Caco-2 (cell line): ENCODE results near the gene ARHGEF9. TPM values are rescaled to one million over a fixed set of nuclear protein-coding genes. Genes with fewer than 3 reads are reported as not detected.

Experiments
- BruUV-seq: library from RNA; stranded (reverse); fragments of 400-500 nt; replicated peaks from 2 replicates; lab custom pipeline; 2021; lab: Mats Ljungman, UMichigan
- CTCF ChIA-PET: fragments of 300-600 bp; sonication (Branson Sonifier 250); formaldehyde crosslinking; loops from one replicate; lab custom pipeline; 2022; ENCODE audit warnings: antibody characterized with exemption; lab: Charles Lee
- POLR2A ChIA-PET: fragments of 300-600 bp; sonication (Branson Sonifier 250); formaldehyde crosslinking; loops from one replicate; lab custom pipeline; 2022; ENCODE audit warnings: antibody characterized with exemption; lab: Charles Lee
- DNase-seq, 2 experiments: peaks; one replicate each; pipeline versions ENCODE4 v3.0.0 to v3.0.0-alpha.2; 2020 to 2022
- H3K27me3 ChIP-seq: replicated peaks from 2 replicates; pipeline ENCODE4 v1.6.0; 2011; ENCODE audit warnings: low read length; ENCODE audit not compliant: control insufficient read depth, insufficient read depth
- H3K36me3 ChIP-seq: 2 replicates; pipeline ENCODE4 v1.5.1; 2011; ENCODE audit warnings: low read length; ENCODE audit not compliant: control insufficient read depth, insufficient read depth
- H3K4me1 ChIP-seq: fragments of 250-450 bp; sonication (Bioruptor Pico); 2 replicates; pipeline ENCODE4 v1.5.1; 2020; ENCODE audit warnings: mild to moderate bottlenecking
- H3K4me3 ChIP-seq: 2 replicates; pipeline ENCODE4 v1.5.1; 2011; ENCODE audit warnings: low read depth, mild to moderate bottlenecking, control low read depth, low read length
- H3K9me3 ChIP-seq: fragments of 250-450 bp; sonication (Bioruptor Pico); 2 replicates; pipeline ENCODE4 v1.5.1; 2020; ENCODE audit warnings: mild to moderate bottlenecking, moderate library complexity
- H3K27ac Mint-ChIP-seq: one replicate; pipeline ENCODE4 v1.8.0; 2022; ENCODE audit warnings: mixed read lengths; ENCODE audit not compliant: unreplicated experiment
- H3K27me3 Mint-ChIP-seq: one replicate; pipeline ENCODE4 v1.8.0; 2022; ENCODE audit warnings: mixed read lengths; ENCODE audit not compliant: insufficient read depth, unreplicated experiment
- H3K36me3 Mint-ChIP-seq: one replicate; pipeline ENCODE4 v1.8.0; 2022; ENCODE audit warnings: mild to moderate bottlenecking, mixed read lengths; ENCODE audit not compliant: insufficient read depth, unreplicated experiment
- H3K4me1 Mint-ChIP-seq: one replicate; pipeline ENCODE4 v1.8.0; 2022; ENCODE audit warnings: low read depth, mixed read lengths; ENCODE audit not compliant: unreplicated experiment
- H3K4me3 Mint-ChIP-seq: one replicate; pipeline ENCODE4 v1.8.0; 2022; ENCODE audit warnings: mild to moderate bottlenecking, moderate library complexity, mixed read lengths; ENCODE audit not compliant: unreplicated experiment
- H3K9me3 Mint-ChIP-seq: one replicate; pipeline ENCODE4 v1.8.0; 2022; ENCODE audit warnings: mixed read lengths; ENCODE audit not compliant: unreplicated experiment
- CTCF ChIP-seq, 2 experiments: fragments of 200-600 bp in 1 of 2; IDR thresholded peaks; 1 replicate in 1 of 2; 2 replicates in 1 of 2; pipeline versions ENCODE4 v1.5.1 to v1.8.0; 2011 to 2022; ENCODE audit warnings: antibody characterized with exemption in 1 of 2, control low read depth in 1 of 2, inconsistent platforms in 1 of 2, low read depth in 1 of 2, low read length in 1 of 2, mild to moderate bottlenecking in 1 of 2, moderate library complexity in 1 of 2; ENCODE audit not compliant: insufficient read depth in 1 of 2, severe bottlenecking in 1 of 2, unreplicated experiment in 1 of 2
- intact Hi-C: fragments of 100-400 bp; cut with micrococcal nuclease; formaldehyde crosslinking; loops from one replicate; pipeline ENCODE4 v1.10.0; 2022; ENCODE audit not compliant: unreplicated experiment
- total RNA-seq: library from RNA; stranded (reverse); gene quantifications from 2 replicates; pipeline ENCODE4 v1.2.3, GENCODE V29; 2022

The ARHGEF9 gene
- total RNA-seq, 1 experiment from 2014 or later = 9.8 TPM

GRCh38 chrX:63746715-63747114, 38.3 kb downstream of the ARHGEF9 start:
- no peak for TF ChIP-seq CTCF (IDR thresholded peaks at IDR 0.05; ENCODE audit: insufficient read depth in 1 of 2, low read depth in 1 of 2, low read length in 1 of 2, severe bottlenecking in 1 of 2, unreplicated experiment in 1 of 2)
- H3K4me1 ChIP-seq = no peaks in the 10 kb centered on the region
- no peaks in the 10 kb centered on the region for H3K27me3 ChIP-seq
- no TSS peak for BruUV-seq
- H3K9me3 ChIP-seq = no peaks in the 10 kb centered on the region
- DNase-seq = no peak
- CTCF ChIA-PET = no interaction called here
- H3K27me3 Mint-ChIP-seq = no peaks in the 10 kb centered on the region
- H3K4me3 Mint-ChIP-seq = no peak overlapping the region
- intact Hi-C loops = no loop called here
- H3K4me3 ChIP-seq = no peak overlapping the region
- H3K36me3 Mint-ChIP-seq = no peaks in the 10 kb centered on the region
- H3K4me1 Mint-ChIP-seq = no peaks in the 10 kb centered on the region
- POLR2A ChIA-PET = no interaction called here
- H3K36me3 ChIP-seq = no peaks in the 10 kb centered on the region
- no peaks in the 10 kb centered on the region for H3K9me3 Mint-ChIP-seq
- no peak overlapping the region for H3K27ac Mint-ChIP-seq

- Mint-ChIP-seq H3K4me3 (no peak overlapping the region), H3K27me3 (no peaks in the 10 kb centered on the region), H3K9me3 (no peaks in the 10 kb centered on the region), H3K36me3 (no peaks in the 10 kb centered on the region), H3K4me1 (no peaks in the 10 kb centered on the region), H3K27ac (no peak overlapping the region)
- Histone ChIP-seq H3K27me3 (no peaks in the 10 kb centered on the region), H3K36me3 (no peaks in the 10 kb centered on the region), H3K9me3 (no peaks in the 10 kb centered on the region), H3K4me1 (no peaks in the 10 kb centered on the region), H3K4me3 (no peak overlapping the region)
- POLR2A ChIA-PET = no interaction called here
- no TSS peak for BruUV-seq
- CTCF ChIA-PET = no interaction called here
- intact Hi-C loops = no loop called here
- TF ChIP-seq CTCF (IDR thresholded peaks at IDR 0.05; ENCODE audit: insufficient read depth in 1 of 2, low read depth in 1 of 2, low read length in 1 of 2, severe bottlenecking in 1 of 2, unreplicated experiment in 1 of 2) = no peak
- no peak for DNase-seq
Observed at GRCh38 chrX:63746278-63746677, 38.7 kb downstream of the ARHGEF9 start.

GRCh38 chrX:63744850-63745394, 40.1 kb downstream of the ARHGEF9 start:
- no peaks in the 10 kb centered on the region for H3K4me1 Mint-ChIP-seq
- BruUV-seq = no TSS peak
- Histone ChIP-seq H3K36me3 (no peaks in the 10 kb centered on the region), H3K4me1 (no peaks in the 10 kb centered on the region), H3K27me3 (no peaks in the 10 kb centered on the region), H3K9me3 (no peaks in the 10 kb centered on the region), H3K4me3 (no peak overlapping the region)
- POLR2A ChIA-PET = no interaction called here
- H3K4me3 Mint-ChIP-seq = no peak overlapping the region
- intact Hi-C loops = no loop called here
- no peaks in the 10 kb centered on the region for H3K27me3 Mint-ChIP-seq
- CTCF ChIA-PET = no interaction called here
- TF ChIP-seq CTCF (IDR thresholded peaks at IDR 0.05; ENCODE audit: insufficient read depth in 1 of 2, low read depth in 1 of 2, low read length in 1 of 2, severe bottlenecking in 1 of 2, unreplicated experiment in 1 of 2) = no peak
- DNase-seq = no peak
- no peaks in the 10 kb centered on the region for H3K36me3 Mint-ChIP-seq
- H3K9me3 Mint-ChIP-seq = no peaks in the 10 kb centered on the region
- no peak overlapping the region for H3K27ac Mint-ChIP-seq
